Spleen (tissue), 11 donors: ENCODE data around the gene FAF1. TPM values are rescaled to one million over a fixed set of nuclear protein-coding genes. Genes with fewer than 3 reads are reported as not detected.

Experiments used
- DNase-seq: peaks from one replicate; pipeline ENCODE4 v3.0.0-alpha.2; 2020
- H3K27ac ChIP-seq, 8 donors: fragments of 200-600 bp; sonication (generic) in 7 of 8; 1 replicate in 4 of 8; 2 replicates in 4 of 8; pipeline versions ENCODE4 v1.5.0 to v1.8.0; 2016 to 2021; ENCODE audit warnings: inconsistent platforms in 4 of 8, mild to moderate bottlenecking in 4 of 8, moderate library complexity in 1 of 8
- H3K27me3 ChIP-seq, 7 donors: fragments of 200-600 bp; sonication (generic) in 6 of 7; replicated peaks in 1 of 7; 1 replicate in 4 of 7; 2 replicates in 3 of 7; pipeline versions ENCODE4 v1.5.0 to v1.8.0; 2016 to 2021; ENCODE audit warnings: inconsistent platforms in 3 of 7, mild to moderate bottlenecking in 1 of 7
- H3K36me3 ChIP-seq, 6 donors: fragments of 200-600 bp; sonication (generic) in 5 of 6; 1 replicate in 4 of 6; 2 replicates in 2 of 6; pipeline versions ENCODE4 v1.5.0 to v1.8.0; 2016 to 2021; ENCODE audit warnings: inconsistent platforms in 2 of 6
- H3K4me1 ChIP-seq, 6 donors: fragments of 200-600 bp; sonication (generic) in 5 of 6; 1 replicate in 3 of 6; 2 replicates in 3 of 6; pipeline versions ENCODE4 v1.5.0 to v1.8.0; 2016 to 2021; ENCODE audit warnings: inconsistent platforms in 3 of 6
- H3K4me3 ChIP-seq, 8 donors: fragments of 200-600 bp; sonication (generic) in 7 of 8; 1 replicate in 4 of 8; 2 replicates in 4 of 8; pipeline versions ENCODE4 v1.5.0 to v1.8.0; 2016 to 2021; ENCODE audit warnings: inconsistent platforms in 4 of 8, mild to moderate bottlenecking in 4 of 8, moderate library complexity in 2 of 8
- H3K9me3 ChIP-seq, 8 donors: fragments of 200-600 bp; sonication (generic) in 7 of 8; 1 replicate in 4 of 8; 2 replicates in 4 of 8; pipeline versions ENCODE4 v1.5.0 to v1.8.0; 2016 to 2021; ENCODE audit warnings: inconsistent platforms in 4 of 8
- POLR2A ChIP-seq, 3 donors: fragments of 450-650 bp; IDR thresholded peaks; one replicate each; pipeline ENCODE4 v1.5.1; 2017; ENCODE audit warnings: antibody characterized with exemption in 3 of 3, mild to moderate bottlenecking in 1 of 3
- POLR2AphosphoS5 ChIP-seq, 3 donors: sonication (generic); formaldehyde crosslinking; IDR thresholded peaks; one replicate each; pipeline ENCODE4 v1.5.1; 2017; ENCODE audit warnings: antibody characterized with exemption in 3 of 3
- WGBS, 5 donors: extraction: QIAGEN DNeasy Blood & Tissue Kit in 3 of 5; methylation state at CpG; one replicate each; pipeline versions ENCODE4 v1.1.5 to v1.1.7; 2013 to 2018; 5-methylcytosine and 5-hydroxymethylcytosine counted together
- intact Hi-C: fragments of 100-400 bp; cut with DNase I; formaldehyde crosslinking; loops from one replicate; pipeline ENCODE4 v1.15.0; 2023; ENCODE audit warnings: low total_unique reads
- polyA plus RNA-seq, 3 donors: library from polyadenylated mRNA; stranded (reverse); fragments of 200-250 nt; gene quantifications; one replicate each; pipeline ENCODE4 v1.2.1, GENCODE V29; 2013
- total RNA-seq, 7 donors: library from RNA; depleted of rRNA in 3 of 7; stranded (reverse); fragments of >200 nt in 3 of 7; fragmentation: NEBNext Ultra II Directional in 4 of 7; extraction: Animal tissue kit (Norgen Biotek cat#: 25700) in 4 of 7; gene quantifications; one replicate each; pipeline versions ENCODE4 v1.1.0 to v1.2.1, GENCODE V29; 2016 to 2021
- TF ChIP-seq, protein P1 (sequence below), 11 experiments: fragments of 200-600 bp in 7 of 11; fragments of 450-650 bp in 4 of 11; sonication (generic) in 4 of 11; IDR thresholded peaks in 8 of 11; conservative IDR thresholded peaks in 3 of 11; 1 replicate in 7 of 11; 2 replicates in 4 of 11; pipeline versions ENCODE4 v1.4.0 to v1.8.0; 2016 to 2021; ENCODE audit warnings: antibody characterized with exemption in 11 of 11, inconsistent platforms in 4 of 11, mild to moderate bottlenecking in 1 of 11
- donor health status: healthy with polysubstance abuse.
- donor health status: DM: no; HTN: no; CAD: no; lungs with moderate emphysema.
- donor health status: DM: no; HTN: no; CAD: no.
- donor health status: Bipolar disorder and iron deficiency.
- donor health status: healthy.
- donor health status: DM: no; HTN: no; CAD: no.
- donor health status: DM: yes; HTN: yes; CAD: no.

FAF1 gene
- total and polyA plus RNA-seq, 10 donors = 16.7 to 58.7 (median 40.0) TPM

DNA sequence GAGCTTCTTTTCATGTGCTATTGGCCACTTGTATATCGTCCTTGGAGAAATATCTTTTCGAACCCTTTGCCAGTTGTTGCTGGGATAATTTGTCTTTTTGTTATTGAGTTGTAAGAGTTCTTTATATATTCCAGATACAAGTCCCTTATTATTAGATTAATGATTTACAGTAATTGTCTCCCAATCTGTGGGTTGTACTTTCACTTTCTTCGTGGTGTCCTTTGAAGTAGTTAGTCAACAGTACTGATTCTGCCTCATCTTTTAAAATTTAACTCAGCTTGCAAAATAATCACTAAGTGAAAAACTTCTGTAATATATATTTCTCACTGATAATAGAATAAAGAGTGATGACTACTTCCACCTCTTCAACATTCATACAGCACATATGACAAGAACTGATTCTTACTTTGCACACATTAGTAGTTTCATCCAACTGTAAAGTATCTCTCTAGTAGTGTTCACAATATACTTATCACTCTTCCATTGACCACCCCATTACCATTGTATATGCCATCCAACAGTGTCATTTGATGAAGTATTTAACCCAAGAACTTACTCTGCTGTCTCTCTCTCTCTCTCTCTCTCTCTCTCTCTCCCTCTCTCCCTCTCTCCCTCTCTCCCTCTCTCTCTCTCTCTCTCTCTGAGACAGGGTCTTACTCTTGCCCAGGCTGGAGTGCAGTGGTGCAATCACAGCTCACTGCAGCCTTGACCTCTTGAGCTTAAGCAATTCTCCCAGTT lies 432.6 kb downstream of the FAF1 start:
- TF ChIP-seq POLR2AphosphoS5 (IDR thresholded peaks at IDR 0.05) (no peak), POLR2A (IDR thresholded peaks at IDR 0.05) (no peak)
- TF ChIP-seq, protein P1, sequence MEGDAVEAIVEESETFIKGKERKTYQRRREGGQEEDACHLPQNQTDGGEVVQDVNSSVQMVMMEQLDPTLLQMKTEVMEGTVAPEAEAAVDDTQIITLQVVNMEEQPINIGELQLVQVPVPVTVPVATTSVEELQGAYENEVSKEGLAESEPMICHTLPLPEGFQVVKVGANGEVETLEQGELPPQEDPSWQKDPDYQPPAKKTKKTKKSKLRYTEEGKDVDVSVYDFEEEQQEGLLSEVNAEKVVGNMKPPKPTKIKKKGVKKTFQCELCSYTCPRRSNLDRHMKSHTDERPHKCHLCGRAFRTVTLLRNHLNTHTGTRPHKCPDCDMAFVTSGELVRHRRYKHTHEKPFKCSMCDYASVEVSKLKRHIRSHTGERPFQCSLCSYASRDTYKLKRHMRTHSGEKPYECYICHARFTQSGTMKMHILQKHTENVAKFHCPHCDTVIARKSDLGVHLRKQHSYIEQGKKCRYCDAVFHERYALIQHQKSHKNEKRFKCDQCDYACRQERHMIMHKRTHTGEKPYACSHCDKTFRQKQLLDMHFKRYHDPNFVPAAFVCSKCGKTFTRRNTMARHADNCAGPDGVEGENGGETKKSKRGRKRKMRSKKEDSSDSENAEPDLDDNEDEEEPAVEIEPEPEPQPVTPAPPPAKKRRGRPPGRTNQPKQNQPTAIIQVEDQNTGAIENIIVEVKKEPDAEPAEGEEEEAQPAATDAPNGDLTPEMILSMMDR (IDR thresholded peaks at IDR 0.05 in 8 of 11, conservative IDR thresholded peaks at IDR 0.05 in 3 of 11) = no peak

DNA sequence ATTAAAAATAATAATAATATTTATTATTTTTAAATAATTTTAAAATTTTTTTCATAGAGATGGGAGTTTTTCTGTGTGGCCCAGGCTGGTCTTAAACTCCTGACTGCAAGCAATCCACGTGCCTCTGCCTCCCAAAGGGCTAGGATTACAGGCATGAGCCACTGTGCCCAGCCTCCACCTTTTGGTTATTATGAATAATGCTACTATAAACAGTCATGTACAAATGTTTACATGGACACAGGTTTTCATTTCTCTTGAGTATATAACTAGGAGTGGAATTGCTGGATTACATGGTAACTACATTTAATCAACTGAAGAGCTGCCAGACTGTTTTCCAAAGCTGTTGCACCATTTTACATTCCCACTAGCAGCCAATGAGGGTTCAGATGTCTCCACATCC lies 433.6 kb downstream of the FAF1 start:
- intact Hi-C loops = no loop called here
- H3K36me3 ChIP-seq = peaks cover 0 to 70% (median 2%) of the 10 kb centered on the region in 6 donors
- no peaks in the 10 kb centered on the region for H3K4me1 ChIP-seq
- TF ChIP-seq, protein P1 (IDR thresholded peaks at IDR 0.05 in 8 of 11, conservative IDR thresholded peaks at IDR 0.05 in 3 of 11) = no peak
- TF ChIP-seq POLR2AphosphoS5 (IDR thresholded peaks at IDR 0.05) (no peak), POLR2A (IDR thresholded peaks at IDR 0.05) (no peak)
- no peaks in the 10 kb centered on the region for H3K27me3 ChIP-seq
- peaks cover 0 to 22% (median 15%) of the 10 kb centered on the region in 8 donors for H3K9me3 ChIP-seq
- WGBS, 5 donors = 94 to 100% (median 97%) methylated on average over 1 of the region's 1 CpG
- DNase-seq = no peak
- no peak overlapping the region for H3K4me3 ChIP-seq
- no peak overlapping the region for H3K27ac ChIP-seq

More for the DNA sequence above, 432.6 kb downstream of the FAF1 start:
- H3K27ac ChIP-seq = no peak overlapping the region
- H3K27me3 ChIP-seq = no peaks in the 10 kb centered on the region
- no peak overlapping the region for H3K4me3 ChIP-seq
- 90 to 96% (median 93%) methylated on average over 3 of the region's 3 CpGs for WGBS, 5 donors
- no peaks in the 10 kb centered on the region for H3K4me1 ChIP-seq
- intact Hi-C loops = no loop called here
- peaks cover 0 to 76% (median 2%) of the 10 kb centered on the region in 6 donors for H3K36me3 ChIP-seq
- no peak for DNase-seq
- peaks cover 0 to 22% (median 15%) of the 10 kb centered on the region in 8 donors for H3K9me3 ChIP-seq

DNA sequence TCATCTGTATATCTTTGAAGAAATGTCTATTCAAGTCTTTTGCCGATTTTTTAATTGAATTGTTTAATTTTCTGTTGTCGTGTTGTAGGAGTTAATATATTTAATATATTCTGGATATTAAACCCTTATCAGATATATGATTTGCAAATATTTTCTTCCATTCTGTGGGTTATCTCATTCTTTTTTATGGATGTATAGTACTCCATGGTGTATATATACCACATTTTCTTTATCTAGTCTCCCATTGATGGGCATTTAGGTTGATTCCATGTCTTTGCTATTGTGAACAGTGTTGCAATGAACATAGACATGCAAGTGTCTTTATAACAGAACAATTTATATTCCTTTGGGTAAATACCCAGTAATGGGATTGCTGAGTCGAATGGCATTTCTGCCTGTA lies 436.5 kb downstream of the FAF1 start:
- Histone ChIP-seq H3K27me3 (no peaks in the 10 kb centered on the region), H3K36me3 (peaks cover 0 to 73% (median 5%) of the 10 kb centered on the region in 6 donors), H3K4me1 (no peaks in the 10 kb centered on the region), H3K27ac (no peak overlapping the region), H3K4me3 (no peak overlapping the region), H3K9me3 (peaks cover 0 to 22% (median 15%) of the 10 kb centered on the region in 8 donors)
- DNase-seq = no peak
- intact Hi-C loops = no loop called here
- TF ChIP-seq POLR2AphosphoS5 (IDR thresholded peaks at IDR 0.05) (no peak), POLR2A (IDR thresholded peaks at IDR 0.05) (no peak)
- TF ChIP-seq, protein P1 (IDR thresholded peaks at IDR 0.05 in 8 of 11, conservative IDR thresholded peaks at IDR 0.05 in 3 of 11) = no peak
- 96 to 99% (median 99%) methylated on average over 3 of the region's 3 CpGs for WGBS, 5 donors

DNA sequence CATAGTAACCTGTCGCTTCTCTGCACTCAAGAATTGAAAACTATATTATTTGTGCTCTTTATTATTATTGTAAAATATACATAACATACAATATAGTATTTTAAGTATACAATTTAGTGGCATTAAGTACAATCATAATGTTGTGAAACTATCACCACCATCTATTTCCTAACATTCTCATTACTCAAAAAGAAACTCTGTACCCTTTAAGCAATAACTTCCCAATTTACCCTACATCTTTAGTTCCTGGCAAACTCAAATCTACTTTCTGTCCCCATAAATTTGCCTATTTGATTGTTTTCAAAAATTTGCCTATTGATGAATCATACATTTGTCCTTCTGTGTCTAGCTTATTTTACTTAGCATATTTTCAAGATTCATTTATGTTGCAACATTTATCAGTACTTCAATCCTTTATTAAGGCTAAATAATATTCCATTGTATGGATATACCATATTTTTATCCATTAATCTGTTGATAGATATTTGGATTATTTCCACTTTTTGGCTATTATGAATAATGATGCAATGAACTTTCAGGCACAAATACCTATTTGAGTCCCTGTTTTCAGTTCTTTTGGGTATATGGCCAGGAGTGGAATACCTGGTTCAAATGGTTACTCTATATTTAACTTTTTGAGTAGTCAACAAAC lies 437.2 kb downstream of the FAF1 start:
- no peak for DNase-seq
- intact Hi-C loops = no loop called here
- TF ChIP-seq, protein P1 (IDR thresholded peaks at IDR 0.05 in 8 of 11, conservative IDR thresholded peaks at IDR 0.05 in 3 of 11) = no peak
- TF ChIP-seq POLR2AphosphoS5 (IDR thresholded peaks at IDR 0.05) (no peak), POLR2A (IDR thresholded peaks at IDR 0.05) (no peak)
- peaks cover 0 to 69% (median 5%) of the 10 kb centered on the region in 6 donors for H3K36me3 ChIP-seq
- peaks cover 0 to 22% (median 15%) of the 10 kb centered on the region in 8 donors for H3K9me3 ChIP-seq
- WGBS, 5 donors = 96 to 100% (median 98%) methylated on average over 1 of the region's 1 CpG
- H3K27me3 ChIP-seq = no peaks in the 10 kb centered on the region
- no peak overlapping the region for H3K27ac ChIP-seq
- no peaks in the 10 kb centered on the region for H3K4me1 ChIP-seq
- H3K4me3 ChIP-seq = no peak overlapping the region
